CD4-positive, alpha-beta T cell (primary cell): ENCODE measurements around the gene RIPOR3. TPM values are rescaled to one million over a fixed set of nuclear protein-coding genes. Genes with fewer than 3 reads are reported as not detected.
A peak's percentile ranks its signal among the peaks of the same experiment; 100 is the strongest.
"Not testable (repeated sequence)": the region's sequence is repeated elsewhere in the genome, so short reads cannot be mapped to it uniquely, and the experiment has no call there.

Experiments used
- ATAC-seq: fragments of 200-7000 bp; cut with Tn5 transposase; one replicate; pipeline ENCODE4 v1.10.0; 2022; ENCODE audit warnings: mild to moderate bottlenecking; ENCODE audit not compliant: poor library complexity
- CTCF ChIA-PET: fragments of 350-600 bp; sonication (Branson Sonifier 250); formaldehyde crosslinking; loops from one replicate; lab custom pipeline; 2021; ENCODE audit warnings: antibody characterized with exemption, inconsistent platforms; lab: Charles Lee
- POLR2A ChIA-PET: fragments of 350-600 bp; sonication (Branson Sonifier 250); formaldehyde crosslinking; loops from one replicate; lab custom pipeline; 2021; ENCODE audit warnings: antibody characterized with exemption, inconsistent platforms; lab: Charles Lee
- DNase-seq, 14 experiments: peaks; one replicate each; pipeline ENCODE4 v3.0.0-alpha.2; 2013 to 2020; ENCODE audit warnings: mixed read lengths in 2 of 14
- H3K27ac ChIP-seq, 2 donors: one replicate each; pipeline versions ENCODE4 v1.5.1 to v1.7.0; 2013; ENCODE audit warnings: low read length in 2 of 2, low read depth in 1 of 2, mild to moderate bottlenecking in 1 of 2
- H3K27me3 ChIP-seq, 2 experiments: 1 replicate in 1 of 2; 2 replicates in 1 of 2; pipeline versions ENCODE4 v1.6.1 to v1.7.0; 2013; ENCODE audit warnings: low read length in 2 of 2, control low read depth in 1 of 2, mild to moderate bottlenecking in 1 of 2, moderate library complexity in 1 of 2; ENCODE audit not compliant: insufficient read depth in 2 of 2, control insufficient read depth in 1 of 2
- H3K36me3 ChIP-seq: one replicate; pipeline ENCODE4 v1.6.1; 2013; ENCODE audit warnings: low read length, control low read depth; ENCODE audit not compliant: insufficient read depth
- H3K4me1 ChIP-seq: one replicate; pipeline ENCODE4 v1.6.1; 2013; ENCODE audit warnings: low read length, control low read depth; ENCODE audit not compliant: insufficient read depth
- H3K4me3 ChIP-seq: one replicate; pipeline ENCODE4 v1.5.1; 2013; ENCODE audit warnings: mild to moderate bottlenecking, low read length, moderate library complexity
- H3K9me3 ChIP-seq, 2 experiments: 1 replicate in 1 of 2; 2 replicates in 1 of 2; pipeline versions ENCODE4 v1.6.1 to v1.7.0; 2013; ENCODE audit warnings: low read length in 2 of 2, mild to moderate bottlenecking in 2 of 2, control low read depth in 1 of 2, moderate library complexity in 1 of 2; ENCODE audit not compliant: control insufficient read depth in 1 of 2, insufficient read depth in 1 of 2
- H3K27ac Mint-ChIP-seq: one replicate; pipeline ENCODE4 v1.8.0; 2020; ENCODE audit warnings: mixed read lengths
- H3K27me3 Mint-ChIP-seq: one replicate; pipeline ENCODE4 v1.8.0; 2021; ENCODE audit warnings: mixed read lengths
- H3K36me3 Mint-ChIP-seq: one replicate; pipeline ENCODE4 v1.8.0; 2021; ENCODE audit warnings: low read depth, mixed read lengths
- H3K4me1 Mint-ChIP-seq: one replicate; pipeline ENCODE4 v1.8.0; 2021; ENCODE audit warnings: low read depth, mixed read lengths
- H3K4me3 Mint-ChIP-seq: one replicate; pipeline ENCODE4 v1.8.0; 2020; ENCODE audit warnings: mild to moderate bottlenecking, mixed read lengths
- H3K9me3 Mint-ChIP-seq: one replicate; pipeline ENCODE4 v1.8.0; 2020; ENCODE audit warnings: mixed read lengths
- intact Hi-C, 2 experiments: fragments of 100-400 bp; cut with DNase I in 1 of 2; cut with micrococcal nuclease in 1 of 2; formaldehyde crosslinking; loops; one replicate each; pipeline versions ENCODE4 v1.15.1 to v1.9.0; 2023 to 2025; cut with DNase I, micrococcal nuclease
- total RNA-seq, 174 experiments: library from RNA in 2 of 174; stranded (reverse) in 2 of 174; gene quantifications; one replicate each; pipeline ENCODE4 v1.2.3 and lab custom pipeline; 2021 to 2026
- TF ChIP-seq, protein P1 (sequence below): fragments of 200-600 bp; IDR thresholded peaks from one replicate; pipeline ENCODE4 v1.8.0; 2022; ENCODE audit warnings: antibody characterized with exemption, mild to moderate bottlenecking

The RIPOR3 gene
- total RNA-seq, 2 experiments from 2014 or later: not detected

DNA sequence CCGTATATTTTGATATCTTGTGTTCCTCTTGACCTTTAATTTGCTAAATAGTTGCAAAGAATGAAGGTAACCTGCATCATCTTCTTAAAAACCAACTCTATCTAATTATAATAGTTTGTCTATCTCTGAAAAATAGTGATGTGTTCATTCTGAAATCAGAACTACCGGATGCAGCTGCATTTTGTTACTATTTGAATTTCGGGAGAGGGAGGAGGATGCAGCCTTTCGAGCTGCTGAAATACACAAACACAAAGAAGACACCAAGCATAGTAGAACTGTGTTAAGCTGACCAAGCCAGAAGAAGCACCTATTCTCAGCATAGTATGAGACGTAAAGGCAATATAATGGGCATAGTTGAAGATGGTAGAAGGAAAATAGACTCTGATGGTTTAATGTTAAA is 148.0 kb downstream of the RIPOR3 start:
- peaks cover 46% of the 10 kb centered on the region for H3K36me3 Mint-ChIP-seq
- H3K4me1 ChIP-seq: peaks cover 52% of the 10 kb centered on the region
- no peaks in the 10 kb centered on the region for H3K9me3 Mint-ChIP-seq
- CTCF ChIA-PET: interaction anchor here (0.9 to 2.1 kb wide), 2 partner anchors 9 to 26 kb away, joined by 3 to 6 read pairs; no protein-coding TSS in a partner anchor
- H3K4me1 Mint-ChIP-seq: peaks cover 75% of the 10 kb centered on the region
- H3K4me3 Mint-ChIP-seq: no peak overlapping the region
- peaks cover 13% of the 10 kb centered on the region for H3K36me3 ChIP-seq
- POLR2A ChIA-PET: interaction anchor here (1.0 to 3.2 kb wide), 2 partner anchors 19 to 33 kb away, joined by 4 to 14 read pairs; partner anchors contain the start of gene PTPN1
- H3K9me3 ChIP-seq: no peaks in the 10 kb centered on the region
- no peak overlapping the region for H3K27ac ChIP-seq
- intact Hi-C loops: no loop called here
- no peak overlapping the region for H3K27ac Mint-ChIP-seq
- DNase-seq (no peak), ATAC-seq (no peak)
- H3K27me3 Mint-ChIP-seq: no peaks in the 10 kb centered on the region
- H3K4me3 ChIP-seq: no peak overlapping the region
- TF ChIP-seq, protein P1, sequence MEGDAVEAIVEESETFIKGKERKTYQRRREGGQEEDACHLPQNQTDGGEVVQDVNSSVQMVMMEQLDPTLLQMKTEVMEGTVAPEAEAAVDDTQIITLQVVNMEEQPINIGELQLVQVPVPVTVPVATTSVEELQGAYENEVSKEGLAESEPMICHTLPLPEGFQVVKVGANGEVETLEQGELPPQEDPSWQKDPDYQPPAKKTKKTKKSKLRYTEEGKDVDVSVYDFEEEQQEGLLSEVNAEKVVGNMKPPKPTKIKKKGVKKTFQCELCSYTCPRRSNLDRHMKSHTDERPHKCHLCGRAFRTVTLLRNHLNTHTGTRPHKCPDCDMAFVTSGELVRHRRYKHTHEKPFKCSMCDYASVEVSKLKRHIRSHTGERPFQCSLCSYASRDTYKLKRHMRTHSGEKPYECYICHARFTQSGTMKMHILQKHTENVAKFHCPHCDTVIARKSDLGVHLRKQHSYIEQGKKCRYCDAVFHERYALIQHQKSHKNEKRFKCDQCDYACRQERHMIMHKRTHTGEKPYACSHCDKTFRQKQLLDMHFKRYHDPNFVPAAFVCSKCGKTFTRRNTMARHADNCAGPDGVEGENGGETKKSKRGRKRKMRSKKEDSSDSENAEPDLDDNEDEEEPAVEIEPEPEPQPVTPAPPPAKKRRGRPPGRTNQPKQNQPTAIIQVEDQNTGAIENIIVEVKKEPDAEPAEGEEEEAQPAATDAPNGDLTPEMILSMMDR: no peak
- H3K27me3 ChIP-seq: no peaks in the 10 kb centered on the region

DNA sequence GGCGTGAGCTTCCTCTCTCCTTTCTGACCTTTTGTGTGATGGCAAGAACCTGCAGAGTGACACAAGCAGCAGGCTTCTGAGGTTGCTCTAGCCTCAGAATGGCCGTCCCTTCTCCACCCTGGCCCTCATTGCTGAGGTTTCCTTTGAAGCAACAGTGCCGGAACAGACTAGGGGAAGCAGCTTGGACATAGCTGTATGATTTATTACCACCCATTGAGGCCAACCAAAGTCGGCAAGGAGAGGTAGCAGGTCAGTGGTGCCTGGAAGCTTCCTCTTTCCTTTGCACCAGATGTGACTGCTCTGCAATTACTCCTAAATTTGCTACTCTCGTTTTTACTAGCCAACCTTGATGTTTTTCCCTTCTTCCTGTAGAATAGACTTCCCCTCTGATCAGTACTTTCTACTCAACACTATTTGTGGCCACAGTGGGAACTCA is 149.7 kb downstream of the RIPOR3 start:
- Mint-ChIP-seq H3K27ac (peak overlapping the region; percentile 43), H3K4me1 (peaks cover 74% of the 10 kb centered on the region), H3K9me3 (no peaks in the 10 kb centered on the region), H3K4me3 (peak overlapping the region; percentile 8), H3K27me3 (no peaks in the 10 kb centered on the region), H3K36me3 (peaks cover 46% of the 10 kb centered on the region)
- POLR2A ChIA-PET: interaction anchor here (1.0 to 3.2 kb wide), 4 partner anchors 9 to 31 kb away, joined by 3 to 14 read pairs (median 4); partner anchors contain the start of gene PTPN1
- CTCF ChIA-PET: no interaction called here
- H3K27ac ChIP-seq: no peak overlapping the region
- TF ChIP-seq, protein P1: no peak
- H3K27me3 ChIP-seq: no peaks in the 10 kb centered on the region
- intact Hi-C loops: no loop called here
- H3K4me1 ChIP-seq: peaks cover 46% of the 10 kb centered on the region
- H3K4me3 ChIP-seq: no peak overlapping the region
- no peaks in the 10 kb centered on the region for H3K9me3 ChIP-seq
- ATAC-seq (no peak), DNase-seq (no peak)
- peaks cover 11% of the 10 kb centered on the region for H3K36me3 ChIP-seq

DNA sequence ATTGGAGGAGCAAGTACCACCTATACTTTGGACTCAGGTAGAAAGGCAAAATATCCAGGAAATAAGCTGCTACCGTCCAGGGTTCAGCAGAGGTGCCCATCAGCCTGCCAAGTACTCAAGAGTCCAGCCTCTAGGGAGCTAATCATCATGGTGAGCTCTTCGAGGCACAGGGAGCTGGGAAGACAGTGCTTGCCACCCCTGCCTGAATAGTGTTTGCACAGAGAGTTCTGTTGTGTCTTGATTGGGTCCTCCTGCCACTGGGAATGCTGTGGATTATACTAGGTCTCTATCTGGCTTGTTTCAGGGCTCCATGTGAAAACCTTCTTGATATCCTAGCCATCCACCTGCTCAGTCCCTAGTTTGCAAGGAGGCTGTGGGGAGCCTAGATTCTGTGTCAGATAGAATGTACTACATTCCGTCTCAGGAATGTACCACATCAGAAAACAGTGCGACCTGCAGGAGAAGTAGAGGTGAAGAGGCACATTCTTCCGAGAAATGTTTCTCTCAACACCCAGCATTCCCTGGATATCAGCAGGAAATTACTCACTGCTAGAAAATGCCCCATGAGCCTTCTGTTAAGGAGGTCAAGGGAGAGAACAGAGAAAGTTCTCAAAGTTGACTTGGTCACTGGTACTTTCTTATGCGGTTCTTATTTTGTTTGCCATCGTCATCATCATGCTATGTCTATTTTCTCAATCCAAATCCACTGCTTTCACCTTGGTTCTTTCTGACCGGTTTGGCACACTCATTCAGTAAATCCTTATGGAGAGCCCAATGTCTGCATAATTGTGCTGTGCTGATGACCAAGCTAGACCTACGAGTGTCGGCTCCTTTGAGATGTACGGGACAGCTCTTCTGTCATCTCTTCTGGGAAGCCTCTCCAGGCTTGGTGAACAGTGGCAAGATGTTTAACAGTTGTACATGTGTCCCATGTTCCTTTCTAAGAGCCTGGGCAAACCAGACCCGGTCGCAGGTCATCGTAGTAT is 150.4 kb downstream of the RIPOR3 start:
- Mint-ChIP-seq H3K27me3 (no peaks in the 10 kb centered on the region), H3K36me3 (peaks cover 51% of the 10 kb centered on the region)
- H3K27ac ChIP-seq: no peak overlapping the region

DNA sequence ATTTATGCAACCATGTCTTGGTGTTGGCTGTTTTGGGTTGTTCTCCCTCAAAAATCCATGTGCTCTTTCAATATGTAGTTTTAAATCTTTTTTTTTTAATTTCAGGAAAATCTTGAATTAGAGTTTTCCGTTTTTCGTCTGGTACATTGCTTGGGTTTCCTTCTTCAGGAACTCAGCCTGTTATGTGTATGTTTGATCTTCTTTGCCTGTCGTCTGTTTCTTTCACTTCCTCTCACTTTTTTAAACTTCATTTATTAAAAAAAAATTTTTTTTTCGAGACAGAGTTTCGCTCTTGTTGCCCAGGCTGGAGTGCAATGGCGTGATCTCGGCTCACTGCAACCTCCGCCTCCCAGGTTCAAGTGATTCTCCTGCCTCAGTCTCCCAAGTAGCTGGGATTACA is 151.5 kb downstream of the RIPOR3 start:
- H3K27me3 Mint-ChIP-seq, H3K27ac ChIP-seq, H3K27ac Mint-ChIP-seq, DNase-seq, H3K9me3 ChIP-seq, intact Hi-C loops, H3K4me3 ChIP-seq, H3K4me3 Mint-ChIP-seq, H3K27me3 ChIP-seq, H3K9me3 Mint-ChIP-seq, POLR2A ChIA-PET, ATAC-seq: not testable (repeated sequence)
- H3K4me1 ChIP-seq: peaks cover 36% of the 10 kb centered on the region
- peaks cover 14% of the 10 kb centered on the region for H3K36me3 ChIP-seq
- Mint-ChIP-seq H3K36me3 (peaks cover 62% of the 10 kb centered on the region), H3K4me1 (peaks cover 75% of the 10 kb centered on the region)
- CTCF ChIA-PET: interaction anchor here (1.7 kb wide), 1 partner anchor 11 kb away, joined by 4 read pairs; no protein-coding TSS in a partner anchor

More for the DNA sequence above, 150.4 kb downstream of the RIPOR3 start:
- H3K4me1 Mint-ChIP-seq: peaks cover 74% of the 10 kb centered on the region
- peak overlapping the region; percentile 43 for H3K27ac Mint-ChIP-seq
- Histone ChIP-seq H3K36me3 (peaks cover 11% of the 10 kb centered on the region), H3K4me3 (no peak overlapping the region), H3K9me3 (no peaks in the 10 kb centered on the region), H3K4me1 (peaks cover 43% of the 10 kb centered on the region), H3K27me3 (no peaks in the 10 kb centered on the region)
- no peak for DNase-seq
- intact Hi-C loops: no loop called here
- peak overlapping the region; percentile 14 for H3K4me3 Mint-ChIP-seq
- TF ChIP-seq, protein P1: no peak
- H3K9me3 Mint-ChIP-seq: no peaks in the 10 kb centered on the region
- CTCF ChIA-PET: no interaction called here
- ATAC-seq: no peak
- POLR2A ChIA-PET: interaction anchor here (1.2 to 1.6 kb wide), 2 partner anchors 23 to 24 kb away, joined by 3 to 5 read pairs; no protein-coding TSS in a partner anchor
